SK-N-SH (cell line): Measurements from ENCODE around the gene PHF23. TPM values are rescaled to one million over a fixed set of nuclear protein-coding genes. Genes with fewer than 3 reads are reported as not detected.

Experiments
- CTCF ChIA-PET: fragments of 300-600, 350-600 bp; formaldehyde crosslinking; extraction: SDS; loops from one replicate; lab custom pipeline; 2021; lab: Yijun Ruan, JAX
- POLR2A ChIA-PET: fragments of 350-600 bp; sonication (Branson Sonifier 250); formaldehyde crosslinking; extraction: SDS; loops from one replicate; lab custom pipeline; 2020; ENCODE audit warnings: antibody characterized with exemption, inconsistent platforms; lab: Yijun Ruan, JAX
- DNase-seq: peaks from one replicate; pipeline ENCODE4 v3.0.0; 2012
- H2AFZ ChIP-seq: fragments of 200-600 bp; sonication (generic); 2 replicates; pipeline ENCODE4 v1.8.1; 2016; ENCODE audit warnings: antibody characterized with exemption, mild to moderate bottlenecking, low read depth
- H3F3A ChIP-seq: fragments of 200-600 bp; sonication (generic); replicated peaks from 2 replicates; pipeline ENCODE3; 2016; ENCODE audit warnings: antibody characterized with exemption, mild to moderate bottlenecking; ENCODE audit not compliant: insufficient read depth
- H3K27ac ChIP-seq, 2 experiments: fragments of 200-500 bp in 1 of 2; fragments of 200-600 bp in 1 of 2; sonication (Bioruptor generic) in 1 of 2; sonication (generic), shearing (Covaris generic) in 1 of 2; 2 replicates each; pipeline versions ENCODE4 v1.5.1 to v1.6.1; 2014 to 2016; ENCODE audit warnings: low read depth in 2 of 2, inconsistent platforms in 1 of 2, low read length in 1 of 2, mild to moderate bottlenecking in 1 of 2, mixed read lengths in 1 of 2
- H3K27me3 ChIP-seq: fragments of 200-600 bp; sonication (generic), shearing (Covaris generic); 2 replicates; pipeline ENCODE4 v1.6.1; 2016; ENCODE audit warnings: mixed run types; ENCODE audit not compliant: insufficient read depth
- H3K36me3 ChIP-seq, 2 experiments: fragments of 200-500 bp in 1 of 2; fragments of 200-600 bp in 1 of 2; sonication (Bioruptor generic) in 1 of 2; sonication (generic) in 1 of 2; replicated peaks in 1 of 2; 2 replicates each; pipeline versions ENCODE3 to v1.5.1; 2014 to 2016; ENCODE audit warnings: low read length in 1 of 2, mild to moderate bottlenecking in 1 of 2; ENCODE audit not compliant: insufficient read depth in 2 of 2, control insufficient read depth in 1 of 2
- H3K4me1 ChIP-seq, 2 experiments: fragments of 200-500 bp in 1 of 2; fragments of 200-600 bp in 1 of 2; sonication (Bioruptor generic) in 1 of 2; sonication (generic), shearing (Covaris generic) in 1 of 2; 2 replicates each; pipeline versions ENCODE4 v1.5.1 to v1.6.1; 2014 to 2016; ENCODE audit warnings: low read depth in 1 of 2, low read length in 1 of 2, mixed run types in 1 of 2; ENCODE audit not compliant: insufficient read depth in 2 of 2, control insufficient read depth in 1 of 2
- H3K4me2 ChIP-seq: fragments of 200-600 bp; sonication (generic), shearing (Covaris generic); 2 replicates; pipeline ENCODE4 v1.6.1; 2017; ENCODE audit warnings: mixed run types
- H3K4me3 ChIP-seq, 2 experiments: fragments of 200-500 bp in 1 of 2; fragments of 200-600 bp in 1 of 2; sonication (Bioruptor generic) in 1 of 2; sonication (generic), shearing (Covaris generic) in 1 of 2; 2 replicates each; pipeline versions ENCODE4 v1.5.1 to v1.8.1; 2014 to 2016; ENCODE audit warnings: low read depth in 2 of 2, inconsistent platforms in 1 of 2, low read length in 1 of 2, mild to moderate bottlenecking in 1 of 2, mixed read lengths in 1 of 2, moderate library complexity in 1 of 2
- H3K79me2 ChIP-seq: fragments of 200-600 bp; sonication (generic); 2 replicates; pipeline ENCODE4 v1.8.1; 2017; ENCODE audit warnings: mild to moderate bottlenecking; ENCODE audit not compliant: insufficient read depth
- H3K9ac ChIP-seq: fragments of 200-600 bp; sonication (generic); 2 replicates; pipeline ENCODE4 v1.6.1; 2017; ENCODE audit warnings: mixed run types
- H3K9me2 ChIP-seq: fragments of 200-600 bp; sonication (generic); 2 replicates; pipeline ENCODE4 v1.6.1; 2017; ENCODE audit warnings: mixed run types
- H3K9me3 ChIP-seq: fragments of 200-600 bp; sonication (generic); 2 replicates; pipeline ENCODE4 v1.6.1; 2017; ENCODE audit warnings: mixed run types, mild to moderate bottlenecking, moderate library complexity
- H4K20me1 ChIP-seq: fragments of 200-600 bp; sonication (generic); 2 replicates; pipeline ENCODE4 v1.6.1; 2017; ENCODE audit warnings: mild to moderate bottlenecking, mixed run types; ENCODE audit not compliant: insufficient read depth
- EP300 ChIP-seq, 2 experiments: IDR thresholded peaks; 2 replicates each; pipeline versions ENCODE4 v1.4.0 to v1.6.1; 2012; ENCODE audit warnings: borderline replicate concordance in 1 of 2, low read depth in 1 of 2, low read length in 1 of 2
- EZH2phosphoT487 ChIP-seq: fragments of 200-600 bp; sonication (generic); IDR thresholded peaks from 2 replicates; pipeline ENCODE4 v1.6.1; 2017; ENCODE audit warnings: low read depth, mixed run types, mild to moderate bottlenecking, antibody characterized with exemption, moderate library complexity, borderline replicate concordance
- FOSL2 ChIP-seq: IDR thresholded peaks from 2 replicates; pipeline ENCODE4 v1.4.0; 2012; ENCODE audit warnings: low read depth, mild to moderate bottlenecking, moderate library complexity, borderline replicate concordance
- FOXM1 ChIP-seq: IDR thresholded peaks from 2 replicates; pipeline ENCODE4 v1.4.0; 2012; ENCODE audit warnings: low read depth, mild to moderate bottlenecking
- IRF3 ChIP-seq: fragments of 150-350 bp; IDR thresholded peaks from 2 replicates; pipeline ENCODE4 v1.6.1; 2016; ENCODE audit warnings: mild to moderate bottlenecking, low read depth, low read length
- JUND ChIP-seq: IDR thresholded peaks from 2 replicates; pipeline ENCODE4 v1.4.0; 2012
- MAX ChIP-seq: IDR thresholded peaks from 2 replicates; pipeline ENCODE4 v1.4.0; 2012; ENCODE audit warnings: low read depth
- MEF2A ChIP-seq: IDR thresholded peaks from 2 replicates; pipeline ENCODE4 v1.4.0; 2012; ENCODE audit warnings: low read depth, borderline replicate concordance
- MXI1 ChIP-seq: IDR thresholded peaks from 2 replicates; pipeline ENCODE4 v1.6.1; 2012; ENCODE audit warnings: mild to moderate bottlenecking, low read depth, low read length, improper control_type of control experiment
- NFIC ChIP-seq: IDR thresholded peaks from 2 replicates; pipeline ENCODE4 v1.4.0; 2012; ENCODE audit warnings: borderline replicate concordance
- NRF1 ChIP-seq: IDR thresholded peaks from 2 replicates; pipeline ENCODE4 v1.6.1; 2012; ENCODE audit warnings: low read depth, mild to moderate bottlenecking, low read length
- RCOR1 ChIP-seq: fragments of 150-350 bp; IDR thresholded peaks from 2 replicates; pipeline ENCODE4 v1.6.1; 2017; ENCODE audit warnings: antibody characterized with exemption, low read length
- RXRA ChIP-seq: IDR thresholded peaks from 2 replicates; pipeline ENCODE4 v1.4.0; 2012; ENCODE audit warnings: low read depth, mild to moderate bottlenecking, borderline replicate concordance
- SMC3 ChIP-seq: IDR thresholded peaks from 2 replicates; pipeline ENCODE4 v1.6.1; 2012; ENCODE audit warnings: low read depth, low read length, improper control_type of control experiment
- TAF1 ChIP-seq: IDR thresholded peaks from 2 replicates; pipeline ENCODE4 v1.6.1; 2012; ENCODE audit warnings: low read depth, mild to moderate bottlenecking, low read length, moderate library complexity, borderline replicate concordance
- TCF12 ChIP-seq: IDR thresholded peaks from 2 replicates; pipeline ENCODE4 v1.4.0; 2012
- USF1 ChIP-seq: IDR thresholded peaks from 2 replicates; pipeline ENCODE4 v1.4.0; 2012; ENCODE audit warnings: low read depth, borderline replicate concordance
- YY1 ChIP-seq: IDR thresholded peaks from 2 replicates; pipeline ENCODE4 v1.4.0; 2012; ENCODE audit warnings: low read depth, mild to moderate bottlenecking
- ZBTB33 ChIP-seq: IDR thresholded peaks from 2 replicates; pipeline ENCODE4 v1.4.0; 2012; ENCODE audit warnings: low read depth, borderline replicate concordance
- WGBS: methylation state at CpG from one replicate; pipeline ENCODE4 v1.1.6; 2017; ENCODE audit warnings: low lambda C conversion rate; 5-methylcytosine and 5-hydroxymethylcytosine counted together
- polyA plus RNA-seq, 3 experiments: library from polyadenylated mRNA; depleted of rRNA; stranded (reverse); fragments of >200 nt; gene quantifications; 2 replicates each; pipeline ENCODE4 v1.2.3, GENCODE V29; 2012

PHF23 gene
- polyA plus RNA-seq, 1 of the 3 experiments (the other 2 are of a cell fraction): 53.3 TPM

GRCh38 chr17:7260151-7260550, 20.9 kb upstream of the PHF23 start:
- Histone ChIP-seq H3K9me3 (no peaks in the 10 kb centered on the region), H3K9me2 (no peaks in the 10 kb centered on the region), H3F3A (peaks cover 30% of the 10 kb centered on the region), H3K4me3 (no peak overlapping the region), H3K4me2 (no peak overlapping the region), H3K9ac (no peak overlapping the region), H3K27ac (no peak overlapping the region), H4K20me1 (no peaks in the 10 kb centered on the region), H2AFZ (no peak overlapping the region), H3K79me2 (no peaks in the 10 kb centered on the region), H3K36me3 (peaks cover 6 to 22% of the 10 kb centered on the region in 2 experiments), H3K4me1 (peaks cover 0 to 6% of the 10 kb centered on the region in 2 experiments; a peak in 2 of 4 replicates), H3K27me3 (no peaks in the 10 kb centered on the region)
- DNase-seq: peak; percentile 16
- ChIA-PET CTCF (interaction anchor here (0.9 to 1.9 kb wide), 4 partner anchors 20 to 41 kb away, joined by 3 to 13 read pairs (median 4); no protein-coding TSS in a partner anchor), POLR2A (no interaction called here)
- no peak for TF ChIP-seq SMC3
- TF ChIP-seq MEF2A: no peak
- TF ChIP-seq USF1: no peak
- no peak for TF ChIP-seq NRF1
- no peak for TF ChIP-seq IRF3
- TF ChIP-seq MXI1: no peak
- no peak for TF ChIP-seq YY1
- 83% methylated on average over 2 of the region's 4 CpGs for WGBS

- Histone ChIP-seq H3K9me3 (no peaks in the 10 kb centered on the region), H3K9ac (no peak overlapping the region), H3K4me2 (no peak overlapping the region), H3K27me3 (no peaks in the 10 kb centered on the region), H3F3A (peaks cover 28% of the 10 kb centered on the region), H3K27ac (no peak overlapping the region), H3K79me2 (no peaks in the 10 kb centered on the region; the same call in 1 of the 2 replicates), H3K36me3 (peaks cover 12 to 27% of the 10 kb centered on the region in 2 experiments), H3K4me1 (peaks cover 0 to 3% of the 10 kb centered on the region in 2 experiments; a peak in 2 of 4 replicates), H3K9me2 (no peaks in the 10 kb centered on the region), H3K4me3 (no peak overlapping the region), H2AFZ (no peak overlapping the region), H4K20me1 (no peaks in the 10 kb centered on the region)
- CTCF ChIA-PET: interaction anchor here (0.9 to 1.9 kb wide), 4 partner anchors 21 to 42 kb away, joined by 3 to 13 read pairs (median 4); no protein-coding TSS in a partner anchor
- POLR2A ChIA-PET: no interaction called here
- WGBS: 98% methylated on average over 6 of the region's 6 CpGs
- DNase-seq: no peak
- no peak for TF ChIP-seq MAX
- TF ChIP-seq NFIC: no peak
- no peak for TF ChIP-seq RXRA
- TF ChIP-seq EP300 (IDR thresholded peaks at IDR 0.05; ENCODE audit: borderline replicate concordance in 1 of 2, low read depth in 1 of 2, low read length in 1 of 2): no peak
- TF ChIP-seq FOSL2: no peak
- no peak for TF ChIP-seq MXI1
- no peak for TF ChIP-seq IRF3
- no peak for TF ChIP-seq TAF1
- no peak for TF ChIP-seq TCF12
- TF ChIP-seq YY1: no peak
- TF ChIP-seq EZH2phosphoT487: no peak
- TF ChIP-seq RCOR1: no peak
- TF ChIP-seq JUND: no peak
- no peak for TF ChIP-seq FOXM1
- no peak for TF ChIP-seq MEF2A
- TF ChIP-seq ZBTB33: no peak
Observed at GRCh38 chr17:7259555-7259889, 20.3 kb upstream of the PHF23 start.
